ENCODE data around the gene CDC23.
"Not testable (repeated sequence)": the region's sequence is repeated elsewhere in the genome, so short reads cannot be mapped to it uniquely, and the experiment has no call there.

Gene CDC23

GRCh38 chr5:138213161-138214029, at the start of gene CDC23:
CDC23 (minus strand) TSS chr5:138213323; CDS start chr5:138213312, 11 bp downstream.
- DNase-seq, result peak; percentile 66 to 85

GRCh38 chr5:138258704-138259292, 45.7 kb upstream of the CDC23 start:
- DNase-seq, result no peak

GRCh38 chr5:138257583-138257982, 44.5 kb upstream of the CDC23 start:
- DNase-seq, result no peak

GRCh38 chr5:138252944-138253343, 39.8 kb upstream of the CDC23 start:
- no peak for DNase-seq

- not testable (repeated sequence) for DNase-seq
Measured at GRCh38 chr5:138247800-138248199, 34.7 kb upstream of the CDC23 start.

- no peak for DNase-seq
Measured at GRCh38 chr5:138246822-138247221, 33.7 kb upstream of the CDC23 start.

GRCh38 chr5:138246334-138246733, 33.2 kb upstream of the CDC23 start:
- DNase-seq, result no peak

GRCh38 chr5:138245717-138246116, 32.6 kb upstream of the CDC23 start:
- no peak for DNase-seq

- no peak for DNase-seq
Measured at GRCh38 chr5:138243794-138244193, 30.7 kb upstream of the CDC23 start.

- no peak for DNase-seq
Measured at GRCh38 chr5:138241688-138242571, 28.8 kb upstream of the CDC23 start.

GRCh38 chr5:138240650-138241385, 27.7 kb upstream of the CDC23 start:
- no peak for DNase-seq

- DNase-seq, result no peak
Measured at GRCh38 chr5:138238034-138238433, 24.9 kb upstream of the CDC23 start.

GRCh38 chr5:138234651-138235050, 21.5 kb upstream of the CDC23 start:
- no peak for DNase-seq

GRCh38 chr5:138233280-138233679, 20.2 kb upstream of the CDC23 start:
- DNase-seq, result no peak

- DNase-seq, result no peak
Measured at GRCh38 chr5:138230981-138231589, 18.0 kb upstream of the CDC23 start.

GRCh38 chr5:138230261-138230660, 17.1 kb upstream of the CDC23 start:
- no peak for DNase-seq

GRCh38 chr5:138229387-138229786, 16.3 kb upstream of the CDC23 start:
- no peak for DNase-seq

- no peak for DNase-seq
Measured at GRCh38 chr5:138226910-138227309, 13.8 kb upstream of the CDC23 start.

- DNase-seq, result no peak
Measured at GRCh38 chr5:138224712-138225111, 11.6 kb upstream of the CDC23 start.

GRCh38 chr5:138223532-138223931, 10.4 kb upstream of the CDC23 start:
- no peak for DNase-seq

GRCh38 chr5:138216799-138217198, 3.7 kb upstream of the CDC23 start:
- DNase-seq, result no peak

GRCh38 chr5:138212828-138213160, 329 bp downstream of the CDC23 start:
- no peak for DNase-seq

All from cerebellar nuclear complex (tissue), 1 donor.